OCI-LY3 (cell line): Measurements from ENCODE around the gene RGS19.

Source experiments
- H2AFZ ChIP-seq: fragments of 200-600, 300-600 bp; shearing (Covaris generic); 2 replicates; pipeline ENCODE4 v1.6.0; 2014; ENCODE audit warnings: antibody characterized with exemption, low read depth, low read length
- H3K27ac ChIP-seq: fragments of 200-600, 300-600 bp; sonication (generic); 2 replicates; pipeline ENCODE4 v1.5.1; 2014; ENCODE audit warnings: mild to moderate bottlenecking, low read length, moderate library complexity, mixed read lengths
- H3K27me3 ChIP-seq: fragments of 200-600, 300-600 bp; sonication (generic); 2 replicates; pipeline ENCODE4 v1.6.1; 2014; ENCODE audit warnings: low read depth, low read length, mixed read lengths
- H3K36me3 ChIP-seq: fragments of 200-600, 300-600 bp; sonication (generic); replicated peaks from 2 replicates; pipeline ENCODE3; 2014; ENCODE audit warnings: low read depth, low read length, mixed read lengths
- H3K4me1 ChIP-seq: fragments of 300-600, 200-600 bp; sonication (generic); 2 replicates; pipeline ENCODE4 v1.6.1; 2014; ENCODE audit warnings: low read length, mixed read lengths
- H3K4me2 ChIP-seq: fragments of 200-600, 300-600 bp; sonication (generic); 2 replicates; pipeline ENCODE4 v1.6.1; 2014; ENCODE audit warnings: low read length, mixed read lengths
- H3K4me3 ChIP-seq: fragments of 300-600, 200-600 bp; sonication (generic); 2 replicates; pipeline ENCODE4 v1.5.1; 2014; ENCODE audit warnings: antibody characterized with exemption, mild to moderate bottlenecking, low read length, moderate library complexity
- H3K79me2 ChIP-seq: fragments of 300-600, 200-600 bp; shearing (Covaris generic); 2 replicates; pipeline ENCODE4 v1.6.1; 2014; ENCODE audit warnings: mild to moderate bottlenecking, low read length, mixed read lengths
- H3K9ac ChIP-seq: fragments of 300-600, 200-600 bp; shearing (Covaris generic); 2 replicates; pipeline ENCODE4 v1.6.0; 2014; ENCODE audit warnings: mild to moderate bottlenecking, low read length, moderate library complexity
- H3K9me3 ChIP-seq: fragments of 200-600, 300-600 bp; shearing (Covaris generic); 2 replicates; pipeline ENCODE4 v1.6.1; 2014; ENCODE audit warnings: low read length, mixed read lengths; ENCODE audit not compliant: insufficient read depth
- H4K20me1 ChIP-seq: fragments of 200-600, 300-600 bp; sonication (generic); 2 replicates; pipeline ENCODE4 v1.6.1; 2016; ENCODE audit warnings: low read length, mixed read lengths; ENCODE audit not compliant: insufficient read depth
- CTCF ChIP-seq: fragments of 200-600, 300-600 bp; sonication (generic); IDR thresholded peaks from 2 replicates; pipeline ENCODE4 v1.5.1; 2014; ENCODE audit warnings: antibody characterized with exemption, low read length, low read depth
- EZH2phosphoT487 ChIP-seq: fragments of 200-600 bp; shearing (Covaris generic); IDR thresholded peaks from 2 replicates; pipeline ENCODE4 v1.6.1; 2018; ENCODE audit warnings: antibody characterized with exemption, mixed run types, low read depth

Gene RGS19

GRCh38 chr20:64113444-64113775 lies 34.1 kb upstream of the RGS19 start:
- Histone ChIP-seq H3K36me3 (no peaks in the 10 kb centered on the region), H4K20me1 (no peaks in the 10 kb centered on the region), H3K9me3 (no peaks in the 10 kb centered on the region), H3K9ac (no peak overlapping the region), H3K27me3 (no peaks in the 10 kb centered on the region), H3K4me2 (no peak overlapping the region), H3K4me3 (no peak overlapping the region), H3K4me1 (no peaks in the 10 kb centered on the region), H2AFZ (no peak overlapping the region), H3K27ac (no peak overlapping the region), H3K79me2 (no peaks in the 10 kb centered on the region)
- no peak for TF ChIP-seq EZH2phosphoT487
- TF ChIP-seq CTCF: no peak

GRCh38 chr20:64112691-64113443 lies 33.5 kb upstream of the RGS19 start:
- H3K79me2 ChIP-seq: no peaks in the 10 kb centered on the region
- peaks cover 4% of the 10 kb centered on the region for H3K4me1 ChIP-seq
- H4K20me1 ChIP-seq: no peaks in the 10 kb centered on the region
- no peak overlapping the region for H3K27ac ChIP-seq
- no peak overlapping the region for H3K4me3 ChIP-seq
- no peaks in the 10 kb centered on the region for H3K36me3 ChIP-seq
- no peaks in the 10 kb centered on the region for H3K9me3 ChIP-seq
- no peaks in the 10 kb centered on the region for H3K27me3 ChIP-seq
- H2AFZ ChIP-seq: no peak overlapping the region
- H3K4me2 ChIP-seq: no peak overlapping the region
- H3K9ac ChIP-seq: no peak overlapping the region
- TF ChIP-seq EZH2phosphoT487: no peak
- no peak for TF ChIP-seq CTCF

- no peak overlapping the region for H3K4me2 ChIP-seq
- no peaks in the 10 kb centered on the region for H3K27me3 ChIP-seq
These were observed 32.7 kb upstream of the RGS19 start for GRCh38 chr20:64111841-64112641.

More at GRCh38 chr20:64111841-64112641, 32.7 kb upstream of the RGS19 start:
- no peak for TF ChIP-seq EZH2phosphoT487
- no peak for TF ChIP-seq CTCF
- Histone ChIP-seq H3K9ac (no peak overlapping the region), H3K4me3 (no peak overlapping the region), H4K20me1 (no peaks in the 10 kb centered on the region), H2AFZ (no peak overlapping the region), H3K9me3 (no peaks in the 10 kb centered on the region), H3K36me3 (no peaks in the 10 kb centered on the region), H3K27ac (no peak overlapping the region), H3K79me2 (no peaks in the 10 kb centered on the region), H3K4me1 (peaks cover 11% of the 10 kb centered on the region)
